Stomach (tissue), 9 donors: ENCODE results near the gene CAPN12. TPM values are rescaled to one million over a fixed set of nuclear protein-coding genes. Genes with fewer than 3 reads are reported as not detected.

ENCODE experiments used
- DNase-seq, 2 donors: peaks; one replicate each; pipeline versions ENCODE4 v3.0.0 to v3.0.0-alpha.2; 2013 to 2019
- H3K27ac ChIP-seq, 5 donors: fragments of 200-600 bp in 4 of 5; sonication (generic) in 4 of 5; one replicate each; pipeline ENCODE4 v1.5.1; 2013 to 2019; ENCODE audit warnings: mild to moderate bottlenecking in 1 of 5, moderate library complexity in 1 of 5
- H3K27me3 ChIP-seq, 3 donors: fragments of 200-600 bp; sonication (generic); one replicate each; pipeline ENCODE4 v1.5.1; 2017 to 2019; ENCODE audit warnings: mixed run types in 1 of 3
- H3K36me3 ChIP-seq, 4 donors: fragments of 200-600 bp; sonication (generic); 1 replicate in 3 of 4; 2 replicates in 1 of 4; pipeline ENCODE4 v1.5.1; 2016 to 2019
- H3K4me1 ChIP-seq, 4 donors: fragments of 200-600 bp; sonication (generic); one replicate each; pipeline ENCODE4 v1.5.1; 2016 to 2019
- H3K4me3 ChIP-seq, 4 donors: fragments of 200-600 bp; sonication (generic) in 3 of 4; one replicate each; pipeline ENCODE4 v1.5.1; 2016 to 2019; ENCODE audit warnings: mild to moderate bottlenecking in 1 of 4
- H3K9me3 ChIP-seq, 4 donors: fragments of 200-600 bp; sonication (generic); one replicate each; pipeline ENCODE4 v1.5.1; 2016 to 2019
- EP300 ChIP-seq: sonication (generic); formaldehyde crosslinking; IDR thresholded peaks from one replicate; pipeline ENCODE4 v1.6.1; 2017; ENCODE audit warnings: antibody characterized with exemption
- POLR2A ChIP-seq, 4 donors: fragments of 450-650 bp; IDR thresholded peaks; one replicate each; pipeline ENCODE4 v1.6.1; 2016; ENCODE audit warnings: antibody characterized with exemption in 4 of 4, control low read depth in 2 of 4, mild to moderate bottlenecking in 1 of 4, moderate library complexity in 1 of 4
- POLR2AphosphoS5 ChIP-seq, 3 donors: sonication (generic); formaldehyde crosslinking; IDR thresholded peaks; one replicate each; pipeline ENCODE4 v1.6.1; 2016; ENCODE audit warnings: antibody characterized with exemption in 3 of 3
- WGBS, 5 donors: extraction: QIAGEN DNeasy Blood & Tissue Kit in 3 of 5; methylation state at CpG; one replicate each; pipeline versions ENCODE4 v1.1.5 to v1.1.7; 2013 to 2018; 5-methylcytosine and 5-hydroxymethylcytosine counted together
- intact Hi-C: fragments of 100-400 bp; cut with DNase I; formaldehyde crosslinking; loops from one replicate; pipeline ENCODE4 v1.15.1; 2023; ENCODE audit warnings: low total_unique reads
- polyA plus RNA-seq, 3 donors: library from polyadenylated mRNA; stranded (reverse); fragments of 200-250 nt; gene quantifications; one replicate each; pipeline ENCODE4 v1.2.3, GENCODE V29; 2013
- total RNA-seq, 5 donors: library from RNA; depleted of rRNA; stranded (reverse); fragments of >200 nt; gene quantifications; one replicate each; pipeline versions ENCODE4 v1.1.0 to v1.2.3, GENCODE V29; 2014 to 2016
- TF ChIP-seq, protein P1 (sequence below), 7 experiments: fragments of 450-650 bp in 4 of 7; fragments of 200-600 bp in 3 of 7; sonication (generic) in 3 of 7; IDR thresholded peaks; one replicate each; pipeline ENCODE4 v1.5.1; 2016 to 2019; ENCODE audit warnings: antibody characterized with exemption in 7 of 7, control low read depth in 2 of 7, mild to moderate bottlenecking in 1 of 7
- donor health status: healthy with polysubstance abuse.
- donor health status: Bipolar disorder and iron deficiency.
- donor health status: healthy.

CAPN12 gene
- total and polyA plus RNA-seq, 8 donors: 1.2 to 33.3 (median 5.6) TPM

DNA sequence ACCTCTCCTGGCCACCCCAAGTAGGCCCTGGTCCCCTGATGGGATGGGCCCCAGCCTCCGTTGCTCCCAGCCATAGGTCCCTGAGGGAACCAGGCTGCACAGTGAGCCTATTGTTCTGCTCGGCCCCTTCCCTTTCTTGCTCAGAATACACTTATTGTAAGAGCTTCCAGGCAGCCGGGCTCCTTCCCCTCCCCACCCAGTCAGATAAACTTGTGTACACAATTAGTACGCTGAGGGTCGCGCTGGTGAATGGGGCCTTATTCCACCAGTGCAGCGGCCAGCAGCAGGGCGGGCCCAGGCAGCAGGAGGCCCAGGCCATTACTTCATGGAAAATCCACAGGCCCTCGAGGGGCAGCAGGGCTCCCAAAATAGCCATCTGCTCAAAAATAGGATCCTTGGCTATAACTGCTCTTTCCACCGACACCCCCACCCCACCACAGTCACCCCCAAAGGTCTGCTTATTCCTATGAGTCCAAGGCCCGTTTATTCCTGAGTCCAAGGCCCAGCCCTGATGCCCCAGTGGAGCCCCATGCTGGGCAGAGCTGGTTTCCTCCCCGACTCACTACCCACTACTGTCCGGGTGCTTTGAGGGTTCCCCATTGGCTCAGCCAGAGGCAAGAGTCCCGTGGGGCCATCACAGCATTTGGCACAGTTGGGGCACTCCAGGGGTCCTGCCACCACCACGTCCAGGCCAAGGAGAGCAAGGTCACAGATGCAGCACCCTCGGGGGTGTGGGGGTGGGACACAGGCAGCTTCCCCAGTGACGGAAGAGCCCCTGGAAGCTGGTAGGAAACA, 22.1 kb downstream of the CAPN12 start:
- WGBS, 5 donors: 29 to 44% (median 38%) methylated on average over 14 to 17 of the region's 17 CpGs
- peak; percentile 60 to 94 for DNase-seq
- peak overlapping the region; percentile 54 to 88 (median 78) for H3K27ac ChIP-seq
- peaks cover 86 to 100% (median 100%) of the 10 kb centered on the region in 4 donors for H3K36me3 ChIP-seq
- intact Hi-C loops: no loop called here
- H3K27me3 ChIP-seq: no peaks in the 10 kb centered on the region
- TF ChIP-seq, protein P1, sequence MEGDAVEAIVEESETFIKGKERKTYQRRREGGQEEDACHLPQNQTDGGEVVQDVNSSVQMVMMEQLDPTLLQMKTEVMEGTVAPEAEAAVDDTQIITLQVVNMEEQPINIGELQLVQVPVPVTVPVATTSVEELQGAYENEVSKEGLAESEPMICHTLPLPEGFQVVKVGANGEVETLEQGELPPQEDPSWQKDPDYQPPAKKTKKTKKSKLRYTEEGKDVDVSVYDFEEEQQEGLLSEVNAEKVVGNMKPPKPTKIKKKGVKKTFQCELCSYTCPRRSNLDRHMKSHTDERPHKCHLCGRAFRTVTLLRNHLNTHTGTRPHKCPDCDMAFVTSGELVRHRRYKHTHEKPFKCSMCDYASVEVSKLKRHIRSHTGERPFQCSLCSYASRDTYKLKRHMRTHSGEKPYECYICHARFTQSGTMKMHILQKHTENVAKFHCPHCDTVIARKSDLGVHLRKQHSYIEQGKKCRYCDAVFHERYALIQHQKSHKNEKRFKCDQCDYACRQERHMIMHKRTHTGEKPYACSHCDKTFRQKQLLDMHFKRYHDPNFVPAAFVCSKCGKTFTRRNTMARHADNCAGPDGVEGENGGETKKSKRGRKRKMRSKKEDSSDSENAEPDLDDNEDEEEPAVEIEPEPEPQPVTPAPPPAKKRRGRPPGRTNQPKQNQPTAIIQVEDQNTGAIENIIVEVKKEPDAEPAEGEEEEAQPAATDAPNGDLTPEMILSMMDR (IDR thresholded peaks at IDR 0.05): no peak
- TF ChIP-seq POLR2AphosphoS5 (IDR thresholded peaks at IDR 0.05): peak in 1 of 3 donors; percentile 24
- H3K4me1 ChIP-seq: peaks cover 24 to 62% (median 48%) of the 10 kb centered on the region in 4 donors
- no peaks in the 10 kb centered on the region for H3K9me3 ChIP-seq
- no peak overlapping the region for H3K4me3 ChIP-seq

DNA sequence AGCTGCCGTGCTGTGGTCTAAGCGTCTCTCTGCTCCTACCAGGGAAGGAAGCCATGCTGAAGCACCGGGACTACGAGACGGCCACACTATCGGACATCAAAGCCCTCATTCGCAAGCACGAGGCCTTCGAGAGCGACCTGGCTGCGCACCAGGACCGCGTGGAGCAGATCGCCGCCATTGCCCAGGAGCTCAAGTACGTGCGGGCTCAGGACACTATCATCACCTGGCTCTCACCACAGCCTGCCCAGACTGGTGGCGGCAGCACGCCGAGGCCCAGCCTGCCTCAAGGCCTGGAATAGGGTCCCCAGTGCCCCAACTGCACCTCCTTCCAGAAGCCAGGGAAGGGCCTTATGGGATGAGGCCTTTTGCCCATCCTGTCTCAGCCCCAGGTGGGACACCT, 22.8 kb downstream of the CAPN12 start:
- no peak for DNase-seq
- Histone ChIP-seq H3K27ac (peak overlapping the region; percentile 54 to 88 (median 78)), H3K27me3 (no peaks in the 10 kb centered on the region), H3K4me1 (peaks cover 24 to 62% (median 46%) of the 10 kb centered on the region in 4 donors), H3K9me3 (no peaks in the 10 kb centered on the region), H3K36me3 (peaks cover 86 to 100% (median 100%) of the 10 kb centered on the region in 4 donors), H3K4me3 (no peak overlapping the region)
- intact Hi-C loops: no loop called here
- TF ChIP-seq EP300 (no peak), POLR2AphosphoS5 (IDR thresholded peaks at IDR 0.05) (peak in 1 of 3 donors; percentile 4), POLR2A (IDR thresholded peaks at IDR 0.05) (no peak)
- TF ChIP-seq, protein P1 (IDR thresholded peaks at IDR 0.05): no peak
- 66 to 84% (median 73%) methylated on average over 16 to 20 of the region's 20 CpGs for WGBS, 5 donors

DNA sequence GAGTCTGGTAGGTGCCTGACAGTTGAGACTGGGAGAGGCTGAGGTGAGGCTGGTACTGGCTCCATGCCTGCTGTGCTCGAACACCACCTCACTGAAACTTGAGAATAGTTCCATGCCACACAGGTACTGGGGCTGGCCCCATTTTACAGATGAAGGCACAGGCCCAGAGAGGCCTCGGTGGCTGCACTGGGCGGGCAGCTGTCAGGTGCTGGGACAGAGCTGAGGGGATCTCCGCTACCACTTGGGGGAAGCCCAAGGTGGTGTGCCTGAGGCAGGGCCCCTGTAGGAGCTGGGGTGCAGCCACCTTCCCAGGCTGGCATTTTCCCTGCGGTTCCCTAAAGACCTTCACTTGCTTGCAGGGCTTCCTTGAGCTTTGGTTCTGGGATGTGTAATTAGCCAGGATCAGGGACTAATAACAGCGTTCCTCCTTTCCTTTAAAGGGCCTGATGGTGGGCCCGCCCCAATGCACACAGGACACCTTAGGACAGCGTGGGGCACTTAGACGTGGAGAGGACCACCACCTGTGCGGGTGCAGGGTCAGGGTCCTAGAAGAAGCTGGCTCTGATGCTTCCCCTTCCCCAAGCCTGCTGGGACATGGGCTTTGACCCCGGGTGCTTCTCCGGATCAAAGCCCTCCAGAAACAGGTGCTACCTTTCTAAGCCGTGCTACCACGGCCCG, 23.6 kb downstream of the CAPN12 start:
- 82 to 90% (median 87%) methylated on average over 15 of the region's 15 CpGs for WGBS, 5 donors
- DNase-seq: no peak
- TF ChIP-seq EP300 (no peak), POLR2A (IDR thresholded peaks at IDR 0.05) (no peak), POLR2AphosphoS5 (IDR thresholded peaks at IDR 0.05) (no peak)
- TF ChIP-seq, protein P1 (IDR thresholded peaks at IDR 0.05): no peak
- intact Hi-C loops: no loop called here
- no peaks in the 10 kb centered on the region for H3K27me3 ChIP-seq
- peaks cover 24 to 66% (median 48%) of the 10 kb centered on the region in 4 donors for H3K4me1 ChIP-seq
- peak overlapping the region; percentile 54 to 88 (median 78) for H3K27ac ChIP-seq
- peaks cover 82 to 100% (median 100%) of the 10 kb centered on the region in 4 donors for H3K36me3 ChIP-seq
- no peak overlapping the region for H3K4me3 ChIP-seq
- H3K9me3 ChIP-seq: no peaks in the 10 kb centered on the region

DNA sequence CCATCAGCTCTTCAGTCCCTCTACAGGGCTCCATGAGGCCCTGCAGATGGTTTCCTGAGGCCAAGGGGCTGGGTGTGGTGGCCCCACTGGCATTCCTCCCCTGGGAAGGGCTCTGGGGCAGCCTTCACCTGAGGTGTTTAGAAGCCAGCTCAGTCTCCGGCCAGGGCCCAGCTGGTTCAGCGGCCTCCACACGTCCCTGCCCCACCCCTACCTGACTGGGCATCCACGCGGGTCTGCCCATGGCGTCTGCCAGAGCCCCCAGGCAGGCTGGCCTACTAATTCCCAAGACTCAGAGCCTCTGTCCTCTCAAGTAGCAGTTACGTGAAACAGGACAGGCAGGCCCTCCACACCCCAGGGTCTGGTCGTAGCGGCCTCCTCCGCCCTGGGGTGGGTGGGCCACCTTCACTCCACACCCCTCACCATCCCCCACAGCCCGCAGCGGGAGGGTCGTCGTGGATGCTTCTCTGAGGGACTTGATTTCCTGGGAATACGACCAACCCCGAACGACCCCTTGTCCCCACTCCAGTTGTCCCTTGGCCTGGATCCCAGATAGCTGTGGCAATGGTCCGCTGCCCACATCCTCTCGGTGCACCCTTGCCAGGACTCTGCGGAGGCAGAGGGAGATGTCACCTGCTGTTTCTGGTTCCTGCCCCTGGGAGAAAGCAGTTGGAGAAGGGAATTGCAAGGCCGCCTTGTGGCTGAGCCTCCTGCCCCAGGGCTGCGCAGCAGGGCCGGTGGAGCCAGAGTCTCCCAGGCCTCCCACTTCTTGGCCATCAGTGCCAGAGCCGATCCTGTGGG, 24.3 kb downstream of the CAPN12 start:
- 39 to 63% (median 50%) methylated on average over 16 to 24 of the region's 24 CpGs for WGBS, 5 donors
- TF ChIP-seq POLR2AphosphoS5 (IDR thresholded peaks at IDR 0.05) (no peak), EP300 (no peak), POLR2A (IDR thresholded peaks at IDR 0.05) (no peak)
- TF ChIP-seq, protein P1 (IDR thresholded peaks at IDR 0.05): no peak
- Histone ChIP-seq H3K4me3 (no peak overlapping the region), H3K9me3 (no peaks in the 10 kb centered on the region), H3K4me1 (peaks cover 29 to 74% (median 52%) of the 10 kb centered on the region in 4 donors), H3K27me3 (no peaks in the 10 kb centered on the region), H3K36me3 (peaks cover 77 to 100% (median 100%) of the 10 kb centered on the region in 4 donors), H3K27ac (peak overlapping the region; percentile 54 to 88 (median 78))
- DNase-seq: peak in 1 of 2 donors; percentile 73
- intact Hi-C loops: no loop called here
